Measurements from ENCODE around the gene KAT2B. TPM values are rescaled to one million over a fixed set of nuclear protein-coding genes. Genes with fewer than 3 reads are reported as not detected.

Gene KAT2B
- total RNA-seq, 1 experiment from 2014 or later, result 3.7 TPM

- no peak overlapping the region for H3K4me2 ChIP-seq (ENCODE audit: low read length)
- ATAC-seq, result no peak
Observed at GRCh38 chr3:20066850-20067617, 26.8 kb downstream of the KAT2B start.

More at GRCh38 chr3:20066850-20067617, 26.8 kb downstream of the KAT2B start:
- CTCF ChIA-PET, result no interaction called here
- H3K9me3 ChIP-seq (ENCODE audit: control insufficient read depth in 1 of 2, insufficient read depth in 1 of 2, low read depth in 1 of 2, low read length in 2 of 2), result no peaks in the 10 kb centered on the region
- TF ChIP-seq EZH2phosphoT487 (IDR thresholded peaks at IDR 0.05; ENCODE audit: borderline replicate concordance), result no peak
- no peak for TF ChIP-seq EZH2 (IDR thresholded peaks at IDR 0.05)
- TF ChIP-seq ELF1 (IDR thresholded peaks at IDR 0.05; ENCODE audit: borderline replicate concordance, low read depth), result no peak
- TF ChIP-seq FOSL1 (IDR thresholded peaks at IDR 0.05; ENCODE audit: low read depth), result no peak
- TF ChIP-seq ATF3 (IDR thresholded peaks at IDR 0.05), result no peak
- TF ChIP-seq ZNF274 (IDR thresholded peaks at IDR 0.05; ENCODE audit: low read depth, low read length), result no peak
- TF ChIP-seq POLR2A (IDR thresholded peaks at IDR 0.05; ENCODE audit: borderline replicate concordance, extremely low read depth, insufficient read depth, insufficient read length), result no peak
- no peak for TF ChIP-seq ZFX (IDR thresholded peaks at IDR 0.05)
- no peak for TF ChIP-seq TCF7L2 (IDR thresholded peaks at IDR 0.05; ENCODE audit: borderline replicate concordance, extremely low read depth, insufficient read depth, insufficient read length)
- TF ChIP-seq SRF (IDR thresholded peaks at IDR 0.05; ENCODE audit: low read depth), result no peak
- TF ChIP-seq SIN3A (IDR thresholded peaks at IDR 0.05; ENCODE audit: low read depth), result no peak
- no peak for TF ChIP-seq EGR1 (IDR thresholded peaks at IDR 0.05; ENCODE audit: low read depth)
- TF ChIP-seq RAD21 (IDR thresholded peaks at IDR 0.05; ENCODE audit: low read depth), result no peak
- TF ChIP-seq CEBPB (IDR thresholded peaks at IDR 0.05; ENCODE audit: low read depth), result no peak
- no peak for TF ChIP-seq ZBTB33 (IDR thresholded peaks at IDR 0.05; ENCODE audit: extremely low read depth, insufficient replicate concordance, low read length)
- no peak for TF ChIP-seq SP1 (IDR thresholded peaks at IDR 0.05; ENCODE audit: low read depth)
- TF ChIP-seq JUND (IDR thresholded peaks at IDR 0.05), result no peak
- TF ChIP-seq MAX (IDR thresholded peaks at IDR 0.05), result no peak
- TF ChIP-seq REST (IDR thresholded peaks at IDR 0.05; ENCODE audit: low read depth), result no peak
- no peak for TF ChIP-seq POLR2AphosphoS5 (IDR thresholded peaks at IDR 0.05; ENCODE audit: low read depth, low read length)
- H3K4me3 ChIP-seq (replicated peaks in 1 of 2; ENCODE audit: low read depth in 1 of 2, low read length in 2 of 2), result no peak overlapping the region
- no peaks in the 10 kb centered on the region for H4K20me1 ChIP-seq (ENCODE audit: insufficient read depth)
- BruUV-seq (replicated peaks), result no TSS peak
- RAD21 ChIA-PET (ENCODE audit: low non-redundant PET in 1 of 2, low total read pairs in 2 of 2, uncharacterized antibody in 2 of 2, unreplicated experiment in 2 of 2), result no interaction called here
- no peak for DNase-seq (ENCODE audit: low read depth, low spot score)
- intact Hi-C loops (cut with micrococcal nuclease), result no loop called here
- no peak overlapping the region for H3K9ac ChIP-seq (ENCODE audit: low read length)
- no peaks in the 10 kb centered on the region for H3K27me3 ChIP-seq (ENCODE audit: insufficient read depth, low read length)
- no peaks in the 10 kb centered on the region for H3K79me2 ChIP-seq (ENCODE audit: insufficient read depth, low read length)
- H3K36me3 ChIP-seq (ENCODE audit: control insufficient read depth in 1 of 2, insufficient read depth in 2 of 2, low read length in 2 of 2), result no peaks in the 10 kb centered on the region
- POLR2A ChIA-PET, result no interaction called here
- H2AFZ ChIP-seq (ENCODE audit: low read depth, low read length, poor library complexity, severe bottlenecking), result no peak overlapping the region
- H3K9me2 ChIP-seq (ENCODE audit: insufficient read depth), result no peaks in the 10 kb centered on the region
- H3K4me1 ChIP-seq (ENCODE audit: control insufficient read depth in 1 of 2, insufficient read depth in 2 of 2, low read length in 2 of 2), result no peaks in the 10 kb centered on the region
- H3K27ac ChIP-seq (ENCODE audit: low read depth, low read length), result no peak overlapping the region
